Measurements from ENCODE around the gene SDC4.

- TF ChIP-seq POLR2A (IDR thresholded peaks at IDR 0.05): peak; percentile 23
- TF ChIP-seq CTCF (IDR thresholded peaks at IDR 0.05): peak in 2 of 4 experiments; percentile 11 to 28
- TF ChIP-seq POLR2AphosphoS5 (IDR thresholded peaks at IDR 0.05): peak; percentile 92
These were observed 10.3 kb upstream of the SDC4 start for GRCh38 chr20:45358282-45359068.
